ENCODE results near the gene ARL15. TPM values are rescaled to one million over a fixed set of nuclear protein-coding genes. Genes with fewer than 3 reads are reported as not detected.

The ARL15 gene
- total RNA-seq, 2 donors from 2014 or later = 14.3 to 24.1 TPM

DNA sequence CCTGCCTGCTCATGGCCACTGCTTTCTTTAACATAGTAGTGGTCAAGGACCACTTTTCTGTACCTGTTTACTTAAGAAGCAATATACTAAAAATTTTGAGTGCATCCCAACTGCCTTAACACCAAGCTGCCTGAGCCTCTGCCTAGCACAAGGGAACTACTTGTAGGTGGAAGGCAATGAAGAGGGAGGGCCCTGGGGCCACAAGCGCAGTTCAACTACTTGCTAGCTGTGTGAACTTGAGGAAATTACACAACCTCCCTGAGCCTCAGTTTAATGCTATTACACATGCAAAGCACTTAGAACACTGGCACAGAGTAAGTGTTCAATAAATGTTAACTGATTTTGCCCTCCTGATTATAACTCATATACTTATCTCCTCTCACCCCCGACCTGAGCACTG is 6.3 kb downstream of the ARL15 start:
- H3K27ac ChIP-seq = no peak overlapping the region
- peaks cover 21% of the 10 kb centered on the region for H3K4me1 ChIP-seq
- H3K27me3 ChIP-seq = no peaks in the 10 kb centered on the region
- ATAC-seq (no peak), DNase-seq (no peak)
- H3K9me3 ChIP-seq = no peaks in the 10 kb centered on the region
- H3K4me3 ChIP-seq = no peak overlapping the region
- intact Hi-C loops (cut with DNase I) = no loop called here
- H3K36me3 ChIP-seq (replicated peaks in 1 of 2; ENCODE audit: insufficient read depth in 1 of 2, low read depth in 2 of 2) = no peaks in the 10 kb centered on the region
- 55 to 66% methylated on average over 2 of the region's 2 CpGs for WGBS, 2 donors
- no peak for TF ChIP-seq POLR2A (IDR thresholded peaks at IDR 0.05)
- TF ChIP-seq, protein P1, sequence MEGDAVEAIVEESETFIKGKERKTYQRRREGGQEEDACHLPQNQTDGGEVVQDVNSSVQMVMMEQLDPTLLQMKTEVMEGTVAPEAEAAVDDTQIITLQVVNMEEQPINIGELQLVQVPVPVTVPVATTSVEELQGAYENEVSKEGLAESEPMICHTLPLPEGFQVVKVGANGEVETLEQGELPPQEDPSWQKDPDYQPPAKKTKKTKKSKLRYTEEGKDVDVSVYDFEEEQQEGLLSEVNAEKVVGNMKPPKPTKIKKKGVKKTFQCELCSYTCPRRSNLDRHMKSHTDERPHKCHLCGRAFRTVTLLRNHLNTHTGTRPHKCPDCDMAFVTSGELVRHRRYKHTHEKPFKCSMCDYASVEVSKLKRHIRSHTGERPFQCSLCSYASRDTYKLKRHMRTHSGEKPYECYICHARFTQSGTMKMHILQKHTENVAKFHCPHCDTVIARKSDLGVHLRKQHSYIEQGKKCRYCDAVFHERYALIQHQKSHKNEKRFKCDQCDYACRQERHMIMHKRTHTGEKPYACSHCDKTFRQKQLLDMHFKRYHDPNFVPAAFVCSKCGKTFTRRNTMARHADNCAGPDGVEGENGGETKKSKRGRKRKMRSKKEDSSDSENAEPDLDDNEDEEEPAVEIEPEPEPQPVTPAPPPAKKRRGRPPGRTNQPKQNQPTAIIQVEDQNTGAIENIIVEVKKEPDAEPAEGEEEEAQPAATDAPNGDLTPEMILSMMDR (IDR thresholded peaks at IDR 0.05) = no peak

- ATAC-seq (no peak), DNase-seq (peak in 1 of 4 donors; percentile 14)
- WGBS, 2 donors = 78 to 84% methylated on average over 5 of the region's 5 CpGs
- Histone ChIP-seq H3K4me3 (no peak overlapping the region), H3K4me1 (peaks cover 6% of the 10 kb centered on the region), H3K27me3 (no peaks in the 10 kb centered on the region), H3K27ac (no peak overlapping the region), H3K36me3 (replicated peaks in 1 of 2; ENCODE audit: insufficient read depth in 1 of 2, low read depth in 2 of 2) (no peaks in the 10 kb centered on the region), H3K9me3 (no peaks in the 10 kb centered on the region)
- intact Hi-C loops (cut with DNase I) = no loop called here
- TF ChIP-seq, protein P1 (IDR thresholded peaks at IDR 0.05) = no peak
- TF ChIP-seq POLR2A (IDR thresholded peaks at IDR 0.05) = no peak
Measured at GRCh38 chr5:54302267-54302687, 8.1 kb downstream of the ARL15 start.

GRCh38 chr5:54301849-54302248 is 8.5 kb downstream of the ARL15 start:
- TF ChIP-seq, protein P1 (IDR thresholded peaks at IDR 0.05) = no peak
- no peak for TF ChIP-seq POLR2A (IDR thresholded peaks at IDR 0.05)
- no peaks in the 10 kb centered on the region for H3K27me3 ChIP-seq
- no peak overlapping the region for H3K27ac ChIP-seq
- 94 to 100% methylated on average over 1 of the region's 1 CpG for whole genome bisulfite sequencing, 2 donors
- no peak for DNase-seq
- no peaks in the 10 kb centered on the region for H3K36me3 ChIP-seq (replicated peaks in 1 of 2; ENCODE audit: insufficient read depth in 1 of 2, low read depth in 2 of 2)
- ATAC-seq = no peak
- intact Hi-C loops (cut with DNase I) = no loop called here
- peaks cover 6% of the 10 kb centered on the region for H3K4me1 ChIP-seq
- H3K9me3 ChIP-seq = no peaks in the 10 kb centered on the region
- no peak overlapping the region for H3K4me3 ChIP-seq

- ATAC-seq (no peak), DNase-seq (no peak)
- WGBS, 2 donors = 36 to 58% methylated on average over 2 of the region's 2 CpGs
- Histone ChIP-seq H3K4me1 (peaks cover 12% of the 10 kb centered on the region), H3K27ac (no peak overlapping the region), H3K27me3 (no peaks in the 10 kb centered on the region), H3K9me3 (no peaks in the 10 kb centered on the region), H3K36me3 (replicated peaks in 1 of 2; ENCODE audit: insufficient read depth in 1 of 2, low read depth in 2 of 2) (no peaks in the 10 kb centered on the region), H3K4me3 (no peak overlapping the region)
- intact Hi-C loops (cut with DNase I) = no loop called here
- TF ChIP-seq, protein P1 (IDR thresholded peaks at IDR 0.05) = no peak
Measured at GRCh38 chr5:54301220-54301619, 9.2 kb downstream of the ARL15 start.

DNA sequence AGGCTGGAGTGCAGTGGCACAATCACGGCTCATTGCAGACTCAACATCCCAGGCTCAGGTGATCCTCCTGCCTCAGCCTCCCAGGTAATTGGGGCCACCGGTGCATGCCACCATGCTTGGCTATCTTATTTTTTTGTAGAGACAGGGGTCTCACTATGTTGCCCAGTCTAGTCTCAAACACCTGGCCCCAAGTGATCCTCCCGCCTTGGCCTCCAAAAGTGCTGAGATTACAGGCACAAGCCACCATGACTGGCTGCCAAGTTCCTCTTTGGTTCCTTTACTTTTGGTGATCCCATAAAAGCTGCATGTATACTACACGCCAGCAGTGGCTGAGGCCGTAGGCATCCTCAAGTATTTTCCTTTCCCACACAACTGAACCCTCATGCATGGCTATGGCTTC is 11.4 kb downstream of the ARL15 start:
- TF ChIP-seq POLR2A (IDR thresholded peaks at IDR 0.05) = no peak
- TF ChIP-seq, protein P1 (IDR thresholded peaks at IDR 0.05) = no peak
- no peak overlapping the region for H3K27ac ChIP-seq
- H3K27me3 ChIP-seq = no peaks in the 10 kb centered on the region
- DNase-seq (no peak), ATAC-seq (no peak)
- H3K36me3 ChIP-seq (replicated peaks in 1 of 2; ENCODE audit: insufficient read depth in 1 of 2, low read depth in 2 of 2) = no peaks in the 10 kb centered on the region
- no peak overlapping the region for H3K4me3 ChIP-seq
- 96 to 97% methylated on average over 5 of the region's 5 CpGs for WGBS, 2 donors
- intact Hi-C loops (cut with DNase I) = no loop called here
- peaks cover 16% of the 10 kb centered on the region for H3K4me1 ChIP-seq
- no peaks in the 10 kb centered on the region for H3K9me3 ChIP-seq
